T-helper 1 cell treated with Interleukin-12 subunit alpha and Interleukin-12 subunit beta and Interleukin-4 antibody, amounts not matched to agents 30 μg/mL and 1 μg/mL, for 36 hours (primary cell): Measurements from ENCODE around the gene OR2C1.

Experiments used
- H3K27ac Mint-ChIP-seq: one replicate; pipeline ENCODE4 v1.8.0; 2021; ENCODE audit warnings: mild to moderate bottlenecking, mixed read lengths
- H3K27me3 Mint-ChIP-seq: one replicate; pipeline ENCODE4 v1.8.0; 2021; ENCODE audit warnings: low read depth, mixed read lengths
- H3K36me3 Mint-ChIP-seq: one replicate; pipeline ENCODE4 v1.8.0; 2021; ENCODE audit warnings: low read depth, mixed read lengths
- H3K4me1 Mint-ChIP-seq: one replicate; pipeline ENCODE4 v1.8.0; 2021; ENCODE audit warnings: low read depth, mixed read lengths
- H3K4me3 Mint-ChIP-seq: one replicate; pipeline ENCODE4 v1.8.0; 2021; ENCODE audit warnings: mild to moderate bottlenecking, moderate library complexity, mixed read lengths
- H3K9me3 Mint-ChIP-seq: one replicate; pipeline ENCODE4 v1.8.0; 2021; ENCODE audit warnings: mixed read lengths

OR2C1 gene

DNA sequence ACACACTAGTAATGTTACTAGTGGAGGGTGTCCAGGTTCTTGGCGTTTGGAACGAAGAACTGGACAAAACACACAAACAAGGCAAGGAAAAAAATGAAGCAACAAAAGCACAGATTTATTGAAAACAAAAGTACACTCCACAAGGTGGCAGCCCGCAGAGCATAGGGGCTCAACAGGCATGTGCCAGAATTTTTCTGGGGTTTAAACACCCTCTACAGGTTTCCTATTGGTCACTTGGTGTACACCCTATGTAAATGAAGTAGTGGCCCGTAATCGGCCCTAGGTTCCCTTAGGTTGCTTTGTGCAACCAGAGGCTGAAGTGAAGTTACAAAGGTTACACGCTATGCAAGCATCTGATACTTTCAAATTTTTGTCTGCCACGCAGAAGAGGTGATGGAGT lies 8.1 kb downstream of the OR2C1 start:
- Mint-ChIP-seq H3K27ac (no peak overlapping the region), H3K27me3 (no peaks in the 10 kb centered on the region), H3K4me1 (no peaks in the 10 kb centered on the region), H3K9me3 (peaks cover 62% of the 10 kb centered on the region), H3K4me3 (no peak overlapping the region), H3K36me3 (peaks cover 11% of the 10 kb centered on the region)

- H3K4me1 Mint-ChIP-seq: no peaks in the 10 kb centered on the region
- H3K4me3 Mint-ChIP-seq: peak overlapping the region; percentile 47
- peaks cover 55% of the 10 kb centered on the region for H3K9me3 Mint-ChIP-seq
- H3K36me3 Mint-ChIP-seq: peaks cover 11% of the 10 kb centered on the region
- H3K27me3 Mint-ChIP-seq: no peaks in the 10 kb centered on the region
- peak overlapping the region; percentile 76 for H3K27ac Mint-ChIP-seq
Observed at GRCh38 chr16:3364774-3365427, 9.2 kb downstream of the OR2C1 start.

DNA sequence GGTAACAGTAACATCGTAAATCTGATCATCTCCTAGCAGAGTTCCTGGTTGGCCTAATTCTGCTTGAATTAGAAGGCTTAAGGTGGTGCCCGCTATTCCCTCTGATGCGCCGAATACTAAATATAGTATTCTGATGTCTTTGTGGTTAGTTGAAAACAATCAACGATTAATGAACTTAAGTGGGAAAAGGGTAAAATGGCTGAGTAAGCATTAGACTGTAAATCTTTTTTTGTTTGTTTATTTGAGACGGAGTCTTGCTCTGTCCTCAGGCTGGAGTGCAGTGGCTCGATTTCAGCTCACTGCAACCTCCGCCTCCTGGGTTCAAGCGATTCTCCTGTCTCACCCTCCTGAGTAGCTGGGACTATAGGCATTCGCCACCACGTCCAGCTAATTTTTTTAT lies 13.4 kb downstream of the OR2C1 start:
- Mint-ChIP-seq H3K4me3 (no peak overlapping the region), H3K36me3 (peaks cover 14% of the 10 kb centered on the region), H3K27me3 (no peaks in the 10 kb centered on the region), H3K9me3 (peaks cover 31% of the 10 kb centered on the region), H3K27ac (no peak overlapping the region), H3K4me1 (no peaks in the 10 kb centered on the region)

- Mint-ChIP-seq H3K4me3 (no peak overlapping the region), H3K36me3 (peaks cover 17% of the 10 kb centered on the region), H3K27ac (no peak overlapping the region), H3K4me1 (no peaks in the 10 kb centered on the region), H3K9me3 (peaks cover 64% of the 10 kb centered on the region), H3K27me3 (no peaks in the 10 kb centered on the region)
Observed at GRCh38 chr16:3375680-3376079, 20.0 kb downstream of the OR2C1 start.

- Mint-ChIP-seq H3K4me3 (no peak overlapping the region), H3K9me3 (peaks cover 86% of the 10 kb centered on the region), H3K27ac (no peak overlapping the region), H3K27me3 (no peaks in the 10 kb centered on the region), H3K4me1 (no peaks in the 10 kb centered on the region), H3K36me3 (peaks cover 36% of the 10 kb centered on the region)
Observed at GRCh38 chr16:3377917-3378316, 22.2 kb downstream of the OR2C1 start.

GRCh38 chr16:3383045-3383448 lies 27.4 kb downstream of the OR2C1 start:
- no peaks in the 10 kb centered on the region for H3K27me3 Mint-ChIP-seq
- H3K9me3 Mint-ChIP-seq: peaks cover 79% of the 10 kb centered on the region
- H3K36me3 Mint-ChIP-seq: peaks cover 73% of the 10 kb centered on the region

DNA sequence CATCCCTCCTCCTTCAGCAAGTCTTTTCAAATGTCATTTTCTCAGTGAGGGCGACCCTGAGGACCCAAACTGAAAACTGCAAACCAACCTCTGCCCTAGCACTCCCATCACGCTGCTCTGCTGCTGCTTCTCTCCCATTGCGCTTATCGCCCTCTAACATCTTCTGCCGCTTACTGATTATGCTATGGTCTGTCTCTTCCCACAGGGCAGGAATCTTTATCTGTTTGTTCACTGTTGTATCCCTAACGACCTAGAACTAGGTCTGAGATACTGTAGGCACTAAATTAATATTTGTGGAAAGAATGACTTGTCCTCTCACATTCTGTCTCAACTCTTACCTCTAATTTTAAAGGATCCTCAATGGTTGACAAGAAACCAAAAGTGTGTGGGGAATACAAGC lies 32.6 kb downstream of the OR2C1 start:
- Mint-ChIP-seq H3K4me3 (no peak overlapping the region), H3K27me3 (no peaks in the 10 kb centered on the region), H3K9me3 (peaks cover 65% of the 10 kb centered on the region), H3K4me1 (no peaks in the 10 kb centered on the region), H3K36me3 (peaks cover 81% of the 10 kb centered on the region), H3K27ac (no peak overlapping the region)

More at GRCh38 chr16:3383045-3383448, 27.4 kb downstream of the OR2C1 start:
- no peak overlapping the region for H3K27ac Mint-ChIP-seq
- no peak overlapping the region for H3K4me3 Mint-ChIP-seq
- H3K4me1 Mint-ChIP-seq: no peaks in the 10 kb centered on the region

- peaks cover 4% of the 10 kb centered on the region for H3K4me1 Mint-ChIP-seq
- peaks cover 80% of the 10 kb centered on the region for H3K36me3 Mint-ChIP-seq
- H3K27me3 Mint-ChIP-seq: no peaks in the 10 kb centered on the region
- H3K9me3 Mint-ChIP-seq: peaks cover 63% of the 10 kb centered on the region
- H3K27ac Mint-ChIP-seq: no peak overlapping the region
- no peak overlapping the region for H3K4me3 Mint-ChIP-seq
Observed at GRCh38 chr16:3389663-3390338, 34.1 kb downstream of the OR2C1 start.

- Mint-ChIP-seq H3K4me3 (peak overlapping the region; percentile 90), H3K27me3 (no peaks in the 10 kb centered on the region), H3K9me3 (peaks cover 52% of the 10 kb centered on the region), H3K4me1 (peaks cover 23% of the 10 kb centered on the region), H3K36me3 (peaks cover 72% of the 10 kb centered on the region), H3K27ac (peak overlapping the region; percentile 74)
Observed at GRCh38 chr16:3400446-3400778, 44.7 kb downstream of the OR2C1 start.

DNA sequence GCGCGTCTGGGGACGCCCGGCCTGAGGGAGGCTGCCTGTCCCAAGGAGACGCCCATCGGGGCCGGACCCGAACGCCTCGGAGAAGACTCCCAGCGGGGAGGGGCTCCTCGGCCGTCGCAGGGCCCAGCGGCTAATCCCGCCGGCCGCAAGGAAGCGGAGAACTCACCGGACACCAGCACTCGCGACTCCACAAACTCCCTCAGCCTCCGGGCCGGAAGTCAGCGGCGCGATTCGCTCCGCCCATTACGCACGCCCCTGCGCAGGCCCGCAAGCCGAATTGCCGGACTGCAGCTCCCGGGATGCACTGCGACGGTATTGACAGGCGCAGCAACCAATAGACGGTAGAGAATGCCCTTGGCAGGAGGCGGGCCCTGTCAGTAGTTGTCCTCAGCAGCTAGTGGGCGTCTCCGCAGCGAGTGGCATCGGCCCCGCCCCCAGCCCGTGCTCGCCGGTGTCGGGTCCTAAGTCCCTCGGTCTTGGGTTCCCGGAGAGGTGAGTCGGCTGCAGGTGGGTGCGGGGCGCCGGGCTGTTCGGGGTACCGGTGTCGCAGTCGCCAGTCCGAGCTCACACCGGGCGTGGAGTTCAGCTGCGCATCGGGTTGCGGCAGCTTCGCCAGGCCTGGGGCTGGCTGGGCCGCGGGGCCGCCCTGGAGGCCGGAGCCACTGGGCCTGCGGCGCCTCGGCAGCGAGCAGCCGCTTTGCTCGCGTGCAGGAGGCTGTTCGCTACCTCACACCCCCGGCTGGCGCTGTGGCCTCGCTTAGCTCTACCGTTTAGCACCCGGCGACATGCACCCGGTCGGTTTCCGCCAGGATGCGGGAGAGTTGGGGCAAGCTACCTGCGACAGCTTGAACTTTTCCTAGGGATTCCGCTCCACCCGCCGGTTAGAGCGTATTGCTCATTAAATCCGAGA lies 45.3 kb downstream of the OR2C1 start, which contains the start of the genes ZNF174 and ZSCAN32:
ZNF174 (plus strand) TSS at position 437 of the 910 bp plus-strand sequence. CDS start 790 bp downstream, outside the sequence.
ZSCAN32 (minus strand) TSS at position 226 of the 910 bp plus-strand sequence. CDS start 3,447 bp downstream, outside the sequence.
- Mint-ChIP-seq H3K4me3 (peak within 1 kb of the TSS; percentile 90), H3K36me3 (peaks cover 71% of the 10 kb centered on the region), H3K27me3 (no peaks in the 10 kb centered on the region), H3K9me3 (peaks cover 54% of the 10 kb centered on the region), H3K4me1 (peaks cover 23% of the 10 kb centered on the region), H3K27ac (peak within 1 kb of the TSS; percentile 84)

GRCh38 chr16:3401719-3402397 lies 46.2 kb downstream of the OR2C1 start:
- Mint-ChIP-seq H3K9me3 (peaks cover 54% of the 10 kb centered on the region), H3K27me3 (no peaks in the 10 kb centered on the region), H3K4me3 (peak overlapping the region; percentile 90), H3K27ac (peak overlapping the region; percentile 84), H3K4me1 (peaks cover 20% of the 10 kb centered on the region), H3K36me3 (peaks cover 71% of the 10 kb centered on the region)
